Measurements from ENCODE around the gene RIC1. TPM values are rescaled to one million over a fixed set of nuclear protein-coding genes. Genes with fewer than 3 reads are reported as not detected.

The RIC1 gene
- total and polyA plus RNA-seq, 9 of the 15 experiments (the other 6 are each of a cell fraction or from before 2014, with no cell fraction given): 3.2 to 25.8 (median 15.0) TPM

GRCh38 chr9:5762421-5762820 is 133.5 kb downstream of the RIC1 start:
- Histone ChIP-seq H3K79me2 (ENCODE audit: control insufficient read depth, insufficient read depth, low read length) (no peaks in the 10 kb centered on the region), H3K4me1 (replicated peaks in 1 of 2; ENCODE audit: control insufficient read depth in 2 of 2, insufficient read depth in 2 of 2, low read length in 2 of 2) (no peaks in the 10 kb centered on the region), H3K9me3 (replicated peaks; ENCODE audit: control insufficient read depth, insufficient read depth, low read depth, low read length) (no peaks in the 10 kb centered on the region), H3K27ac (ENCODE audit: extremely low read depth, low read depth, low read length) (no peak overlapping the region), H2AFZ (ENCODE audit: low read depth, low read length) (no peak overlapping the region), H3K9me1 (ENCODE audit: control insufficient read depth, insufficient read depth, low read length) (no peaks in the 10 kb centered on the region), H3K36me3 (ENCODE audit: control insufficient read depth, insufficient read depth, low read length) (peaks cover 55% of the 10 kb centered on the region; the same call in 2 of the 3 replicates), H3K9ac (ENCODE audit: insufficient read depth in 1 of 2, low read depth in 2 of 2, low read length in 2 of 2) (no peak overlapping the region), H4K20me1 (replicated peaks; ENCODE audit: control insufficient read depth, insufficient read depth, low read length) (no peaks in the 10 kb centered on the region), H3K4me3 (no peak overlapping the region), H3K4me2 (ENCODE audit: insufficient read depth, low read length) (no peak overlapping the region), H3K27me3 (ENCODE audit: control insufficient read depth in 2 of 2, insufficient read depth in 2 of 2, low read length in 2 of 2) (no peaks in the 10 kb centered on the region)
- CTCF ChIA-PET (ENCODE audit: low intra/inter-chr PET ratio): no interaction called here
- WGBS (ENCODE audit: insufficient coverage, low coverage, missing lambda C conversion rate): 95% methylated on average over 4 of the region's 4 CpGs
- BruUV-seq (replicated peaks): no TSS peak
- FAIRE-seq (no peak), DNase-seq (ENCODE audit: extremely low read depth in 1 of 4, low spot score in 3 of 4) (no peak), ATAC-seq (no peak)
- POLR2A ChIA-PET: no interaction called here
- intact Hi-C loops (cut with micrococcal nuclease) (no loop called here), in situ Hi-C loops (cut with MboI) (no loop called here)
- TF ChIP-seq ZHX1 (conservative IDR thresholded peaks at IDR 0.05; ENCODE audit: low read length) (no peak), NFRKB (IDR thresholded peaks at IDR 0.05; ENCODE audit: low read depth) (no peak), EP300 (IDR thresholded peaks at IDR 0.05; ENCODE audit: low read length) (no peak), ARID1B (IDR thresholded peaks at IDR 0.05) (no peak), MBD2 (IDR thresholded peaks at IDR 0.05; ENCODE audit: borderline replicate concordance, low read depth) (no peak), MXD1 (CRISPR knock-in tag; IDR thresholded peaks at IDR 0.05; ENCODE audit: borderline replicate concordance, poor library complexity, severe bottlenecking) (no peak), PHTF2 (CRISPR knock-in tag; IDR thresholded peaks at IDR 0.05) (no peak), BDP1 (IDR thresholded peaks at IDR 0.05; ENCODE audit: insufficient read depth, insufficient read length) (no peak), TSC22D4 (tag; IDR thresholded peaks at IDR 0.05) (no peak), SMAD2 (IDR thresholded peaks at IDR 0.05; ENCODE audit: low read depth, low read length) (no peak), CREM (IDR thresholded peaks at IDR 0.05; ENCODE audit: low read depth) (no peak), KLF16 (IDR thresholded peaks at IDR 0.05) (no peak), SMARCA4 (IDR thresholded peaks at IDR 0.05) (no peak)
